GM18499 (cell line): ENCODE data around the gene WDR64.

Source experiments
- ATAC-seq: cut with Tn5 transposase; IDR thresholded peaks from one replicate; pipeline ENCODE4 v1.9.1; 2021; ENCODE audit warnings: moderate number of reproducible peaks; ENCODE audit not compliant: insufficient read depth, unreplicated experiment

The WDR64 gene

GRCh38 chr1:241849345-241849695 lies 197.2 kb downstream of the WDR64 start:
- ATAC-seq = no peak
